K562 (cell line): ENCODE data around the gene GOLIM4. TPM values are rescaled to one million over a fixed set of nuclear protein-coding genes. Genes with fewer than 3 reads are reported as not detected.

Source experiments
- ESRRB ChIP-seq: fragments of 250-450 bp; sonication (Bioruptor Pico); IDR thresholded peaks from 2 replicates; pipeline ENCODE4 v1.5.0; 2020; ENCODE audit warnings: mild to moderate bottlenecking, moderate library complexity, borderline replicate concordance
- GMEB1 ChIP-seq: fragments of 250-450 bp; sonication (Bioruptor Pico); IDR thresholded peaks from 2 replicates; pipeline ENCODE4 v1.4.0; 2020; ENCODE audit warnings: mild to moderate bottlenecking
- RFX7 ChIP-seq: fragments of 250-450 bp; sonication (Bioruptor Pico); IDR thresholded peaks from 2 replicates; pipeline ENCODE4 v1.5.1; 2021; ENCODE audit warnings: mild to moderate bottlenecking
- SLC30A9 ChIP-seq: fragments of 250-450 bp; sonication (Bioruptor Pico); IDR thresholded peaks from 2 replicates; pipeline ENCODE4 v1.8.0; 2022; ENCODE audit warnings: mild to moderate bottlenecking, moderate library complexity
- TAF15 ChIP-seq: fragments of 200-400 bp; formaldehyde crosslinking; IDR thresholded peaks from 2 replicates; pipeline ENCODE4 v1.6.1; 2017; ENCODE audit warnings: mild to moderate bottlenecking, low read depth, low read length, moderate library complexity
- polyA plus RNA-seq, 8 experiments: library from polyadenylated mRNA; depleted of rRNA in 4 of 8; stranded (reverse) in 5 of 8; unstranded in 3 of 8; fragments of >200 nt; fragmentation: Nextera tagmentation in 2 of 8; fragmentation: Illumina TruSeq in 1 of 8; extraction: Ambion mirVana in 2 of 8; extraction: Trizol in 1 of 8; gene quantifications; 2 replicates each; pipeline versions ENCODE4 v1.2.1 to v1.2.3, GENCODE V29; 2011 to 2014; ENCODE audit warnings: inconsistent platforms in 1 of 8, missing spikeins in 1 of 8
- total RNA-seq, 7 experiments: library from RNA; depleted of rRNA in 6 of 7; stranded (reverse); fragments of >200 nt in 6 of 7; fragmentation: Illumina TruSeq in 2 of 7; extraction: Trizol in 2 of 7; gene quantifications; 2 replicates each; pipeline versions ENCODE4 v1.2.1 to v1.2.3, GENCODE V29; 2011 to 2021; ENCODE audit warnings: low replicate concordance in 1 of 7
- TF ChIP-seq, protein P1 (sequence below): fragments of 250-450 bp; sonication (Bioruptor Pico); IDR thresholded peaks from 2 replicates; pipeline ENCODE4 v1.8.0; 2022; ENCODE audit warnings: inconsistent platforms
- TF ChIP-seq, protein P2 (sequence below): IDR thresholded peaks from 2 replicates; pipeline ENCODE4 v1.6.1; 2011; ENCODE audit not compliant: insufficient read length; ENCODE audit errors: extremely low read depth
- TF ChIP-seq, protein P3 (sequence below): fragments of 250-450 bp; sonication (Bioruptor Pico); IDR thresholded peaks from 2 replicates; pipeline ENCODE4 v1.5.0; 2021; ENCODE audit warnings: mild to moderate bottlenecking, borderline replicate concordance

Gene GOLIM4
- total and polyA plus RNA-seq, 9 of the 15 experiments (the other 6 are each of a cell fraction or from before 2014, with no cell fraction given) = 9.3 to 39.4 (median 31.0) TPM

DNA sequence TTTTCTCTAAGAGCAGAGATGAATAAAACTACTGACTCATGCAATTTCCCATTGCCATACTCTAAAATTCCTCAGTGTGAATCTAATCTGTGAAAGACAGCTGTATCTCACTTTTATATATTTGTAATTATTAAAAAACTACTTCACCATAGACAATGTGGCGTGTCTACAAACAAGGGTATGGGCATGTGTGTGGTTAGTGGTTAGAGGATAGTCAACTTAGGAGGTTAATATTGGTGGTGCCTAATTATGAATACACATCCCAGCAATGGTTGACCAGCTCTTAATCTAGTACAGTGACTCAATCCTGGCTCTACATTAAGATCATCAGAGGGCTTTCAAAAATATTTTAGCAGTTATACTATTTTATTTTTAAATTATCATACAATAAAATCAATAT lies 94.5 kb downstream of the GOLIM4 start (continued):
- TF ChIP-seq, protein P1, sequence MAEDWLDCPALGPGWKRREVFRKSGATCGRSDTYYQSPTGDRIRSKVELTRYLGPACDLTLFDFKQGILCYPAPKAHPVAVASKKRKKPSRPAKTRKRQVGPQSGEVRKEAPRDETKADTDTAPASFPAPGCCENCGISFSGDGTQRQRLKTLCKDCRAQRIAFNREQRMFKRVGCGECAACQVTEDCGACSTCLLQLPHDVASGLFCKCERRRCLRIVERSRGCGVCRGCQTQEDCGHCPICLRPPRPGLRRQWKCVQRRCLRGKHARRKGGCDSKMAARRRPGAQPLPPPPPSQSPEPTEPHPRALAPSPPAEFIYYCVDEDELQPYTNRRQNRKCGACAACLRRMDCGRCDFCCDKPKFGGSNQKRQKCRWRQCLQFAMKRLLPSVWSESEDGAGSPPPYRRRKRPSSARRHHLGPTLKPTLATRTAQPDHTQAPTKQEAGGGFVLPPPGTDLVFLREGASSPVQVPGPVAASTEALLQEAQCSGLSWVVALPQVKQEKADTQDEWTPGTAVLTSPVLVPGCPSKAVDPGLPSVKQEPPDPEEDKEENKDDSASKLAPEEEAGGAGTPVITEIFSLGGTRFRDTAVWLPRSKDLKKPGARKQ (CRISPR knock-in tag) = no peak
- TF ChIP-seq TAF15 (no peak), GMEB1 (CRISPR knock-in tag) (no peak), SLC30A9 (CRISPR knock-in tag) (no peak), ESRRB (CRISPR knock-in tag) (no peak), RFX7 (no peak)
- TF ChIP-seq, protein P2, sequence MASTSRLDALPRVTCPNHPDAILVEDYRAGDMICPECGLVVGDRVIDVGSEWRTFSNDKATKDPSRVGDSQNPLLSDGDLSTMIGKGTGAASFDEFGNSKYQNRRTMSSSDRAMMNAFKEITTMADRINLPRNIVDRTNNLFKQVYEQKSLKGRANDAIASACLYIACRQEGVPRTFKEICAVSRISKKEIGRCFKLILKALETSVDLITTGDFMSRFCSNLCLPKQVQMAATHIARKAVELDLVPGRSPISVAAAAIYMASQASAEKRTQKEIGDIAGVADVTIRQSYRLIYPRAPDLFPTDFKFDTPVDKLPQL = no peak
- TF ChIP-seq, protein P3, sequence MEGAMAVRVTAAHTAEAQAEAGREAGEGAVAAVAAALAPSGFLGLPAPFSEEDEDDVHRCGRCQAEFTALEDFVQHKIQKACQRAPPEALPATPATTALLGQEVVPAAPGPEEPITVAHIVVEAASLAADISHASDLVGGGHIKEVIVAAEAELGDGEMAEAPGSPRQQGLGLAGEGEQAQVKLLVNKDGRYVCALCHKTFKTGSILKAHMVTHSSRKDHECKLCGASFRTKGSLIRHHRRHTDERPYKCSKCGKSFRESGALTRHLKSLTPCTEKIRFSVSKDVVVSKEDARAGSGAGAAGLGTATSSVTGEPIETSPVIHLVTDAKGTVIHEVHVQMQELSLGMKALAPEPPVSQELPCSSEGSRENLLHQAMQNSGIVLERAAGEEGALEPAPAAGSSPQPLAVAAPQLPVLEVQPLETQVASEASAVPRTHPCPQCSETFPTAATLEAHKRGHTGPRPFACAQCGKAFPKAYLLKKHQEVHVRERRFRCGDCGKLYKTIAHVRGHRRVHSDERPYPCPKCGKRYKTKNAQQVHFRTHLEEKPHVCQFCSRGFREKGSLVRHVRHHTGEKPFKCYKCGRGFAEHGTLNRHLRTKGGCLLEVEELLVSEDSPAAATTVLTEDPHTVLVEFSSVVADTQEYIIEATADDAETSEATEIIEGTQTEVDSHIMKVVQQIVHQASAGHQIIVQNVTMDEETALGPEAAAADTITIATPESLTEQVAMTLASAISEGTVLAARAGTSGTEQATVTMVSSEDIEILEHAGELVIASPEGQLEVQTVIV (CRISPR knock-in tag) = no peak
